Natural killer cell (primary cell): Measurements from ENCODE around the gene RCAN3. TPM values are rescaled to one million over a fixed set of nuclear protein-coding genes. Genes with fewer than 3 reads are reported as not detected.

Experiments
- ATAC-seq, 3 donors: fragments of 150-1000 bp in 2 of 3; fragments of 200-7000 bp in 1 of 3; cut with Tn5 transposase; 1 replicate in 1 of 3; 2 replicates in 2 of 3; pipeline ENCODE4 v1.10.0; 2021; ENCODE audit warnings: mild to moderate bottlenecking in 2 of 3, moderate library complexity in 2 of 3
- DNase-seq, 2 donors: peaks; one replicate each; pipeline versions ENCODE4 v3.0.0 to v3.0.0-alpha.2; 2013 to 2021; ENCODE audit warnings: mixed read lengths in 1 of 2
- H3K27ac ChIP-seq: one replicate; pipeline ENCODE4 v1.5.1; 2013; ENCODE audit warnings: mild to moderate bottlenecking, low read length
- H3K27me3 ChIP-seq: one replicate; pipeline ENCODE4 v1.6.1; 2013; ENCODE audit warnings: low read length; ENCODE audit not compliant: control insufficient read depth, insufficient read depth
- H3K36me3 ChIP-seq: one replicate; pipeline ENCODE4 v1.6.1; 2013; ENCODE audit warnings: low read length; ENCODE audit not compliant: control insufficient read depth, insufficient read depth
- H3K4me1 ChIP-seq: one replicate; pipeline ENCODE4 v1.6.1; 2013; ENCODE audit warnings: low read length; ENCODE audit not compliant: control insufficient read depth, insufficient read depth
- H3K4me3 ChIP-seq: one replicate; pipeline ENCODE4 v1.5.1; 2013; ENCODE audit warnings: low read length
- H3K9me3 ChIP-seq: one replicate; pipeline ENCODE4 v1.6.1; 2013; ENCODE audit warnings: low read length; ENCODE audit not compliant: control insufficient read depth, insufficient read depth
- H3K27ac Mint-ChIP-seq, 2 donors: one replicate each; pipeline ENCODE4 v1.8.0; 2022; ENCODE audit warnings: mild to moderate bottlenecking in 2 of 2, mixed read lengths in 2 of 2, moderate library complexity in 1 of 2
- H3K27me3 Mint-ChIP-seq, 2 donors: one replicate each; pipeline ENCODE4 v1.8.0; 2022; ENCODE audit warnings: low read depth in 2 of 2, mixed read lengths in 2 of 2
- H3K36me3 Mint-ChIP-seq: one replicate; pipeline ENCODE4 v1.8.0; 2022; ENCODE audit warnings: mixed read lengths
- H3K4me1 Mint-ChIP-seq, 2 donors: one replicate each; pipeline ENCODE4 v1.8.0; 2022; ENCODE audit warnings: mixed read lengths in 2 of 2
- H3K4me3 Mint-ChIP-seq: one replicate; pipeline ENCODE4 v1.8.0; 2022; ENCODE audit warnings: mild to moderate bottlenecking, moderate library complexity, mixed read lengths
- H3K9me3 Mint-ChIP-seq, 2 donors: one replicate each; pipeline ENCODE4 v1.8.0; 2022; ENCODE audit warnings: mixed read lengths in 2 of 2
- WGBS: methylation state at CpG from one replicate; pipeline ENCODE4 v1.1.7; 2013; ENCODE audit warnings: missing lambda C conversion rate; ENCODE audit not compliant: insufficient coverage; 5-methylcytosine and 5-hydroxymethylcytosine counted together
- intact Hi-C: fragments of 100-400 bp; cut with micrococcal nuclease; formaldehyde crosslinking; loops from one replicate; pipeline ENCODE4 v1.14.2; 2022
- total RNA-seq, 4 donors: library from RNA; stranded (reverse); fragments of 120-200 nt in 1 of 4; gene quantifications; one replicate each; pipeline versions ENCODE4 v1.2.3 to v1.2.4, GENCODE V29; 2013 to 2022
- TF ChIP-seq, protein P1 (sequence below): fragments of 200-600 bp; IDR thresholded peaks from one replicate; pipeline ENCODE4 v1.8.0; 2022; ENCODE audit warnings: antibody characterized with exemption

RCAN3 gene
- total RNA-seq, 3 donors from 2014 or later (not counting 1 experiment from before 2014, with no cell fraction given), result 4.5 to 8.1 (median 7.9) TPM

DNA sequence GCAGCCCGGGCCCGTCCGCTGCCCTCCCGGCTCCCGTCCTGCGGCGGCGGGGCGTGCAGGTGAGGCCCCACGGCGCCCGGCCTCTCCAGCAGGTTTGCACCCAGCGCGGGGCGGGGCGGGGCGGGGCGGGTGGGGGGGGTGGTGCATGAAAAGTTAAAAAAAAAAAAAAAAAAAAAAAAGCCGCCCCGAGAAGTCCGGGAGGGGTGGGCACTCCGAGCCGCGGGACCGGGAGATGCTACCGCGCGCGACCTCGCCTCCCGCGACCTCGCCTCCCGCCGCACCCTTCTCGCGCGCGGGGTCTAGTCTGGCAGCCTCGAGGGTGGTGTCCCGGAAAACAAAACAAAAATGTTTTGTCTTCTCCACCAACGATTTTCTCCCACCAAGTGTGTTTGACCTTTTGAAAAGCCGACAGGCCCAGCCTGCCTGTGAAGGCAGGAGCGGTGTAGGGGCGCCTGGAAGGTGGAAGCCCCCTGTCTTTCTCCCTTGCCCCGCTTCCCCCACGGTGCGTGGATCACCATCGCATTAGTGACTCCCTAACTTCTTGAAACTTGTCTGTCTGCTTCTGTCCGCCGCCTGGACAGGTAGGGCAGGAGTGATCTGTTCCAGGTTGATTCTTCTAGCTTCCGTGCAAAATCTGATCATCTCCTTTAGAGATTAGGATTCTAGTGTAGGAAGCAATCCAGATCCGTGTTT, 569 bp downstream of the RCAN3 start:
- H3K27me3 ChIP-seq, result peaks cover 14% of the 10 kb centered on the region
- peak in 1 of 2 donors; percentile 54 for DNase-seq
- H3K4me3 ChIP-seq, result peak overlapping the region; percentile 54
- no peaks in the 10 kb centered on the region for H3K9me3 ChIP-seq
- TF ChIP-seq, protein P1, sequence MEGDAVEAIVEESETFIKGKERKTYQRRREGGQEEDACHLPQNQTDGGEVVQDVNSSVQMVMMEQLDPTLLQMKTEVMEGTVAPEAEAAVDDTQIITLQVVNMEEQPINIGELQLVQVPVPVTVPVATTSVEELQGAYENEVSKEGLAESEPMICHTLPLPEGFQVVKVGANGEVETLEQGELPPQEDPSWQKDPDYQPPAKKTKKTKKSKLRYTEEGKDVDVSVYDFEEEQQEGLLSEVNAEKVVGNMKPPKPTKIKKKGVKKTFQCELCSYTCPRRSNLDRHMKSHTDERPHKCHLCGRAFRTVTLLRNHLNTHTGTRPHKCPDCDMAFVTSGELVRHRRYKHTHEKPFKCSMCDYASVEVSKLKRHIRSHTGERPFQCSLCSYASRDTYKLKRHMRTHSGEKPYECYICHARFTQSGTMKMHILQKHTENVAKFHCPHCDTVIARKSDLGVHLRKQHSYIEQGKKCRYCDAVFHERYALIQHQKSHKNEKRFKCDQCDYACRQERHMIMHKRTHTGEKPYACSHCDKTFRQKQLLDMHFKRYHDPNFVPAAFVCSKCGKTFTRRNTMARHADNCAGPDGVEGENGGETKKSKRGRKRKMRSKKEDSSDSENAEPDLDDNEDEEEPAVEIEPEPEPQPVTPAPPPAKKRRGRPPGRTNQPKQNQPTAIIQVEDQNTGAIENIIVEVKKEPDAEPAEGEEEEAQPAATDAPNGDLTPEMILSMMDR, result no peak
- Mint-ChIP-seq H3K9me3 (no peaks in the 10 kb centered on the region), H3K27me3 (peaks cover 73 to 77% of the 10 kb centered on the region in 2 donors), H3K27ac (peak overlapping the region; percentile 52 to 64), H3K4me1 (peaks cover 32 to 42% of the 10 kb centered on the region in 2 donors), H3K36me3 (no peaks in the 10 kb centered on the region), H3K4me3 (peak overlapping the region; percentile 92)
- H3K4me1 ChIP-seq, result peaks cover 47% of the 10 kb centered on the region
- 5% methylated on average over 39 of the region's 53 CpGs for WGBS
- peak overlapping the region; percentile 49 for H3K27ac ChIP-seq
- no peak for ATAC-seq
- intact Hi-C loops, result loop anchor here (5.0 kb wide), 1 partner anchor 34 kb away; no protein-coding TSS in a partner anchor
- H3K36me3 ChIP-seq, result no peaks in the 10 kb centered on the region

DNA sequence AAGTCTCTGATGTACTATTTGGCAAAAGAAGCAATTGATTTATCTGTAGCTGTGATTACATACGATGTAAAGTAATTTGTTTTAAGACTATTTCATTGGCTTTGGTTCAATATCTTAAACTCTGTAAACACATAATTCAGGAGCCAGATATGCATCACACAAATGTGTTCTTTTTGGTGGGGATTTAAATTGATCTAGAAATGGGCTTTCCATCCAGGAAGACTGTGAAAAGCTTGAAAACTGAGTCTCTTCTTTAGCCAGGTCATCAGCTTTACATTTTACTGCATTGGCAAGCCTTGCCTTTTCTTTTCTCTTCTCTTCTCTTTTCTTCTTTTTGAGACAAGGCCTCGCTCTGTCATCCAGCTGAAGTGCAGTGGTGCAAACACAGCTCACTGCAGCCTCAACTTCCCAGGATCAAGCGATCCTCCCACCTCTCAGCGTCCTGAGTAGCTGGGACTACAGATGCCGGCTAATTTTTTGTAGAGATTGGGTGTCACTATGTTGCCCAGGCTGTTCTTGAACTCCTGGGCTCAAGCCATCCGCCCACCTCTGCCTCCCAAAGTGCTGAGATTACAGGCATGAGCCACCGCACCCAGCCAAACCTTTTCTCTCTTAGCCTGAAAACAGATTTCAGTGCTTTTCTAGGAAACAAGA, 1.4 kb downstream of the RCAN3 start:
- H3K27me3 Mint-ChIP-seq, result peaks cover 69 to 77% of the 10 kb centered on the region in 2 donors
- Histone ChIP-seq H3K27me3 (peaks cover 14% of the 10 kb centered on the region), H3K9me3 (no peaks in the 10 kb centered on the region), H3K4me3 (peak overlapping the region; percentile 54), H3K4me1 (peaks cover 40% of the 10 kb centered on the region), H3K27ac (no peak overlapping the region), H3K36me3 (no peaks in the 10 kb centered on the region)
- peak overlapping the region; percentile 52 to 64 for H3K27ac Mint-ChIP-seq
- no peaks in the 10 kb centered on the region for H3K36me3 Mint-ChIP-seq
- peaks cover 24 to 34% of the 10 kb centered on the region in 2 donors for H3K4me1 Mint-ChIP-seq
- H3K9me3 Mint-ChIP-seq, result no peaks in the 10 kb centered on the region
- peak overlapping the region; percentile 92 for H3K4me3 Mint-ChIP-seq
- TF ChIP-seq, protein P1, result no peak
- no peak for ATAC-seq
- WGBS, result 83% methylated on average over 6 of the region's 7 CpGs
- no peak for DNase-seq
- intact Hi-C loops, result loop anchor here (5.0 kb wide), 1 partner anchor 33 kb away; no protein-coding TSS in a partner anchor

DNA sequence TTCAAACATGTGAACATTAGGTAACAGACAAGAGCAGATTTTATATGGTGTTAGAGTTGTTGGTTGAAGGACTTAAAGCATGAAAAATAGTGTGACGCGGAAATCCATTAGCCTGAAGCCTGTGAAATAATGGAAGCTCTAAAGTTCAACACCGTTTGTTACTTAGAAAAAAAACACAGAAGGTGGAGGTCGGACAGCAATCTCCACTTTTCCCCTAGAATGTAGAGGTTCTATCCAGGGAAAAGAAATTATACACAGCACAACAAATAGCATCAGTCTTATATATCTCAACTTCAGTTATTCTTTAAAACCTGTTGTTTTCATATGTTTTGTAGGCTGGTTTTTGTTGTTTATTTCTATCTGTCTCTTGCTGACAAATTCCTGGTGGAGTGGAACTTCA, 1.9 kb downstream of the RCAN3 start:
- DNase-seq (no peak), ATAC-seq (no peak)
- Mint-ChIP-seq H3K27me3 (peaks cover 69 to 77% of the 10 kb centered on the region in 2 donors), H3K9me3 (no peaks in the 10 kb centered on the region), H3K36me3 (no peaks in the 10 kb centered on the region), H3K4me1 (peaks cover 18 to 29% of the 10 kb centered on the region in 2 donors), H3K27ac (no peak overlapping the region), H3K4me3 (peak overlapping the region; percentile 92)
- no peaks in the 10 kb centered on the region for H3K9me3 ChIP-seq
- TF ChIP-seq, protein P1, result no peak
- H3K27me3 ChIP-seq, result peaks cover 10% of the 10 kb centered on the region
- no peak overlapping the region for H3K4me3 ChIP-seq
- no peaks in the 10 kb centered on the region for H3K36me3 ChIP-seq
- intact Hi-C loops, result loop anchor here (5.0 kb wide), 1 partner anchor 33 kb away; no protein-coding TSS in a partner anchor
- H3K27ac ChIP-seq, result no peak overlapping the region
- WGBS, result 87% methylated on average over 4 of the region's 4 CpGs
- H3K4me1 ChIP-seq, result peaks cover 35% of the 10 kb centered on the region
